HCT116 (cell line): ENCODE results near the gene OR4D5. TPM values are rescaled to one million over a fixed set of nuclear protein-coding genes. Genes with fewer than 3 reads are reported as not detected.
A peak's percentile ranks its signal among the peaks of the same experiment; 100 is the strongest.

ENCODE experiments used
- ATAC-seq: fragments of 200-7000 bp; cut with Tn5 transposase; 2 replicates; pipeline ENCODE4 v1.9.1; 2020; ENCODE audit warnings: mild to moderate bottlenecking, moderate library complexity
- BruUV-seq: library from RNA; stranded (reverse); fragments of 400-500 nt; replicated peaks from 2 replicates; lab custom pipeline; 2021; lab: Mats Ljungman, UMichigan
- CTCF ChIA-PET: fragments of 300-600 bp; sonication (Branson Sonifier 250); formaldehyde crosslinking; loops from one replicate; lab custom pipeline; 2021; ENCODE audit warnings: antibody characterized with exemption; lab: Charles Lee
- POLR2A ChIA-PET: fragments of 300-600, 350-600 bp; sonication (Branson Sonifier 250); formaldehyde crosslinking; loops from one replicate; lab custom pipeline; 2021; ENCODE audit warnings: antibody characterized with exemption; lab: Charles Lee
- RAD21 ChIA-PET, 2 experiments: fragments of 300-600 bp; sonication (Branson Sonifier 250); formaldehyde crosslinking; loops; one replicate each; lab custom pipeline; 2023; ENCODE audit warnings: low total read pairs in 2 of 2; ENCODE audit not compliant: uncharacterized antibody in 2 of 2, unreplicated experiment in 2 of 2, low non-redundant PET in 1 of 2; lab: Charles Lee
- DNase-seq: peaks from one replicate; pipeline ENCODE4 v3.0.0-alpha.2; 2010; ENCODE audit warnings: low read depth, low spot score
- H2AFZ ChIP-seq: fragments of 200-600 bp; shearing (Covaris generic), sonication (generic); 2 replicates; pipeline ENCODE4 v1.6.1; 2017; ENCODE audit warnings: low read depth, mixed run types, mixed read lengths, antibody characterized with exemption, low read length; ENCODE audit not compliant: poor library complexity, severe bottlenecking
- H3K27ac ChIP-seq: 2 replicates; pipeline ENCODE4 v1.5.1; 2012; ENCODE audit warnings: low read depth, low read length
- H3K27me3 ChIP-seq: fragments of 200-600 bp; sonication (generic); 2 replicates; pipeline ENCODE4 v1.6.1; 2016; ENCODE audit warnings: mixed run types, low read length, mixed read lengths; ENCODE audit not compliant: insufficient read depth
- H3K36me3 ChIP-seq, 2 experiments: fragments of 200-500 bp in 1 of 2; fragments of 200-600 bp in 1 of 2; sonication (Bioruptor generic) in 1 of 2; sonication (generic) in 1 of 2; 2 replicates each; pipeline versions ENCODE4 v1.5.1 to v1.6.1; 2014 to 2016; ENCODE audit warnings: low read length in 2 of 2, inconsistent platforms in 1 of 2, mixed read lengths in 1 of 2, mixed run types in 1 of 2; ENCODE audit not compliant: insufficient read depth in 2 of 2, control insufficient read depth in 1 of 2
- H3K4me1 ChIP-seq, 2 experiments: fragments of 200-600 bp in 1 of 2; sonication (generic) in 1 of 2; 2 replicates each; pipeline versions ENCODE4 v1.5.1 to v1.6.1; 2012 to 2017; ENCODE audit warnings: low read length in 2 of 2, inconsistent platforms in 1 of 2, mild to moderate bottlenecking in 1 of 2, mixed read lengths in 1 of 2, mixed run types in 1 of 2, moderate library complexity in 1 of 2; ENCODE audit not compliant: insufficient read depth in 2 of 2, control insufficient read depth in 1 of 2
- H3K4me2 ChIP-seq: fragments of 200-600 bp; sonication (generic); 2 replicates; pipeline ENCODE4 v1.6.1; 2017; ENCODE audit warnings: mixed run types, low read length, mixed read lengths
- H3K4me3 ChIP-seq, 2 experiments: fragments of 200-600 bp in 1 of 2; sonication (generic) in 1 of 2; replicated peaks in 1 of 2; 2 replicates each; pipeline ENCODE4 v1.5.1; 2011 to 2016; ENCODE audit warnings: low read length in 2 of 2, control low read depth in 1 of 2, low read depth in 1 of 2, mild to moderate bottlenecking in 1 of 2, mixed read lengths in 1 of 2, mixed run types in 1 of 2
- H3K79me2 ChIP-seq: fragments of 200-600 bp; sonication (generic); 2 replicates; pipeline ENCODE4 v1.6.1; 2017; ENCODE audit warnings: mild to moderate bottlenecking, mixed run types, low read length, moderate library complexity, mixed read lengths; ENCODE audit not compliant: insufficient read depth
- H3K9ac ChIP-seq: fragments of 200-600 bp; sonication (generic); 2 replicates; pipeline ENCODE4 v1.6.1; 2016; ENCODE audit warnings: low read length, mixed read lengths
- H3K9me2 ChIP-seq: fragments of 200-600 bp; sonication (generic), shearing (Covaris generic); 2 replicates; pipeline ENCODE4 v1.6.1; 2017; ENCODE audit warnings: mixed run types, mild to moderate bottlenecking, moderate library complexity; ENCODE audit not compliant: insufficient read depth
- H3K9me3 ChIP-seq, 2 experiments: fragments of 200-500 bp in 1 of 2; fragments of 200-600 bp in 1 of 2; sonication (Bioruptor generic) in 1 of 2; sonication (generic) in 1 of 2; 2 replicates each; pipeline ENCODE4 v1.6.1; 2014 to 2017; ENCODE audit warnings: low read length in 2 of 2, mixed read lengths in 2 of 2, inconsistent platforms in 1 of 2, low read depth in 1 of 2, mild to moderate bottlenecking in 1 of 2, mixed run types in 1 of 2, moderate library complexity in 1 of 2; ENCODE audit not compliant: control insufficient read depth in 1 of 2, insufficient read depth in 1 of 2
- H4K20me1 ChIP-seq: fragments of 200-600 bp; sonication (generic), shearing (Covaris generic); 2 replicates; pipeline ENCODE4 v1.6.1; 2017; ENCODE audit warnings: mixed run types, mild to moderate bottlenecking, moderate library complexity; ENCODE audit not compliant: insufficient read depth
- CBX3 ChIP-seq: IDR thresholded peaks from 2 replicates; pipeline ENCODE4 v1.6.1; 2012; ENCODE audit warnings: low read depth
- CEBPB ChIP-seq: IDR thresholded peaks from 2 replicates; pipeline ENCODE4 v1.6.1; 2012; ENCODE audit warnings: low read depth
- EGR1 ChIP-seq: IDR thresholded peaks from 2 replicates; pipeline ENCODE4 v1.6.1; 2012; ENCODE audit warnings: low read depth
- ELF1 ChIP-seq: IDR thresholded peaks from 2 replicates; pipeline ENCODE4 v1.6.1; 2012; ENCODE audit warnings: low read depth, borderline replicate concordance
- FOSL1 ChIP-seq: IDR thresholded peaks from 2 replicates; pipeline ENCODE4 v1.6.1; 2012; ENCODE audit warnings: low read depth
- JUND ChIP-seq: IDR thresholded peaks from 2 replicates; pipeline ENCODE4 v1.6.1; 2012
- POLR2A ChIP-seq: IDR thresholded peaks from 2 replicates; pipeline ENCODE4 v1.7.0; 2011; ENCODE audit warnings: borderline replicate concordance; ENCODE audit not compliant: insufficient read depth, insufficient read length; ENCODE audit errors: extremely low read depth
- POLR2AphosphoS5 ChIP-seq: IDR thresholded peaks from 2 replicates; pipeline ENCODE4 v1.6.1; 2011; ENCODE audit warnings: mild to moderate bottlenecking, low read depth, low read length, moderate library complexity
- SP1 ChIP-seq: IDR thresholded peaks from 2 replicates; pipeline ENCODE4 v1.6.1; 2012; ENCODE audit warnings: low read depth
- SRF ChIP-seq: IDR thresholded peaks from 2 replicates; pipeline ENCODE4 v1.6.1; 2012; ENCODE audit warnings: low read depth
- ZNF274 ChIP-seq: fragments of 200-500 bp; sonication (Bioruptor generic); IDR thresholded peaks from 2 replicates; pipeline ENCODE4 v1.6.1; 2014; ENCODE audit warnings: mild to moderate bottlenecking, low read depth, low read length, inconsistent platforms
- intact Hi-C: fragments of 100-400 bp; cut with micrococcal nuclease; formaldehyde crosslinking; loops from 2 replicates; pipeline ENCODE4 v1.10.0; 2022
- total RNA-seq: library from RNA; stranded (reverse); gene quantifications from one replicate; pipeline ENCODE4 v1.2.1, GENCODE V29; 2021; ENCODE audit not compliant: unreplicated experiment

Gene OR4D5
- total RNA-seq, 1 experiment from 2014 or later = not detected

DNA sequence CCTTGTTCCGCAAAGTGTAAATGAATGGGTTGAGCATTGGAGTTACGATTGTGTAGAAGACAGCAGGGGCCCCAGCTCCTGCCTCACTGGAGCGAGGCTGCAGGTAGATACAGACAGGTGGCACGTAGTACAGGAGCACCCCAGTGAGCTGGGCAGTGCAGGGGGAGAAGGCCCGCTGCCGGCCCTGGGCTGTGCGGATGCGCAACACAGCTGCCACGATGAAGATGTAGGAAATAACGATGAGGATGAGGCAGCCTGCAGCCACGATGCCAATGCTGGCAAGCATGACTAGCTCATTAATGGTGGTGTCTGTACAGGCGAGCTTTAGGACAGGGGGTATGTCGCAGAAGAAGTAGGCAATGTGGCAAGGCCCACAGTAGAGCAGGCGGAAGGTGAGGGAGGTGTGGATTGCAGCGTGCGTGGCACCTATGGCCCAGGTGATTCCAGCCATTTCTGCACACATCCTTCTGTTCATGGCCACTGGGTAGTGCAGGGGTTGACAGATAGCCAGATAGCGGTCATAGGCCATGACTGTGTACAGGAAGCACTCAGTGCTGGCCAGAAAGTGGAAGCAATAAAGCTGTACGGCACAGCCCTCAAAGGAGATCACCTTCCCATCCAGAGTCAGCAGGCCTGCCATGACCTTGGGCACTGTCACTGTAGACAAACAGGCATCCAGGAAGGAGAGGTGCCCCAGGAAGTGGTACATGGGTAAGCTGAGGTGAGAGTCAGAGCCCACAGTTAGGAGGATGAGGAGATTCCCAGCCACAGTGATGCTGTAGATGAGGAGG lies 37.5 kb downstream of the OR4D5 start:
- TF ChIP-seq SRF = no peak
- TF ChIP-seq ELF1 = no peak
- TF ChIP-seq ZNF274 = no peak
- no peak for TF ChIP-seq EGR1
- TF ChIP-seq FOSL1 = no peak
- TF ChIP-seq POLR2A = no peak
- no peak for TF ChIP-seq CEBPB
- H3K36me3 ChIP-seq = no peaks in the 10 kb centered on the region
- intact Hi-C loops = no loop called here
- no peak overlapping the region for H3K27ac ChIP-seq
- no peak overlapping the region for H3K9ac ChIP-seq
- ATAC-seq (no peak), DNase-seq (no peak)
- H4K20me1 ChIP-seq = no peaks in the 10 kb centered on the region
- no peaks in the 10 kb centered on the region for H3K27me3 ChIP-seq
- H3K79me2 ChIP-seq = no peaks in the 10 kb centered on the region
- no peaks in the 10 kb centered on the region for H3K9me2 ChIP-seq
- no TSS peak for BruUV-seq
- no peak overlapping the region for H3K4me3 ChIP-seq
- POLR2A ChIA-PET = no interaction called here
- H2AFZ ChIP-seq = no peak overlapping the region
- no peaks in the 10 kb centered on the region for H3K4me1 ChIP-seq
- H3K9me3 ChIP-seq = no peaks in the 10 kb centered on the region
- RAD21 ChIA-PET = no interaction called here
- no peak overlapping the region for H3K4me2 ChIP-seq
- CTCF ChIA-PET = no interaction called here

DNA sequence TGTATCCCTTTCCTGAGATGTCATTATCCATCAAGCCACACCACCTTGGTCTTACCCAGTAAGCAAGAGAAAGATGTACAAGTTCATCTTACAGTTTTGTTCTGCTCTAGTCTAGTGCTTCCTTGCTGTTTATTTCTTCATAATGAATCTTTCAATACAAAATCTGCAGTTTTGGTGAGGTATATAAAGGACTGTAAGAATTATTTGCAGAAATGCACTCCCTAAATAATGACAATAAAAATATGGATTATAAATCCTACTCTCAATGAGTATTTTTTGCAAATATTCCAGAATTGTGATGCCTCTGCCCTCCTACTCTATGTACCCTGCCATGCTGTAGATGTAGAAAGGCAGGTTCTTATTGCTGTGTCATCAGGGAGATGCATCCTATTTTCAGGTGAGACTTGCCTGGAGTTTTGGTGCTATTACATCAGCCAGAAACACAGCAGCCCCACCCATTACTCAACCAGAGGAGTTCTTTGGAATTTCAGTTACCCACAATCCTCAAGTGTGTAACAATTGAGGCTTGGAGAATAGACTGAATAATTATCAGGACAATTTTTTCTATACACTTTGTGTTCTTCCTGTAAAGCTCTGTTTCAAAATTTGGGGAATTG lies 38.4 kb downstream of the OR4D5 start, which contains the start of gene OR10S1:
TSS of gene OR10S1 (minus strand) at position 51 of the 617 bp plus-strand sequence. CDS start 117 bp downstream, outside the sequence.
- no peak within 1 kb of the TSS for H3K4me2 ChIP-seq

More for the DNA sequence above, 38.4 kb downstream of the OR4D5 start, which contains the start of gene OR10S1:
- Histone ChIP-seq H3K27ac (no peak within 1 kb of the TSS), H3K36me3 (no peaks in the 10 kb centered on the region), H3K9ac (no peak within 1 kb of the TSS), H3K79me2 (no peaks in the 10 kb centered on the region), H4K20me1 (no peaks in the 10 kb centered on the region), H2AFZ (no peak within 1 kb of the TSS), H3K4me1 (no peaks in the 10 kb centered on the region), H3K4me3 (no peak within 1 kb of the TSS), H3K9me2 (no peaks in the 10 kb centered on the region), H3K27me3 (no peaks in the 10 kb centered on the region), H3K9me3 (no peaks in the 10 kb centered on the region)
- CTCF ChIA-PET = no interaction called here
- BruUV-seq = no TSS peak
- intact Hi-C loops = no loop called here
- DNase-seq (peak; percentile 48), ATAC-seq (no peak)
- peak; percentile 89 for TF ChIP-seq CEBPB
- no peak for TF ChIP-seq POLR2A
- TF ChIP-seq POLR2AphosphoS5 = peak; percentile 42; the same call in 1 of the 2 replicates
- peak; percentile 47; the same call in 1 of the 2 replicates for TF ChIP-seq CBX3
- peak; percentile 52; the same call in 1 of the 2 replicates for TF ChIP-seq SP1
- TF ChIP-seq JUND = 0 out of 2 replicates have a peak, but pooled peaks have one; percentile 18
- POLR2A ChIA-PET = no interaction called here
- RAD21 ChIA-PET = no interaction called here
